ENCODE measurements around the gene DTX4. TPM values are rescaled to one million over a fixed set of nuclear protein-coding genes. Genes with fewer than 3 reads are reported as not detected.

DTX4 gene
- polyA plus RNA-seq, 1 of the 3 experiments (the other 2 are of a cell fraction), result 0.05 TPM

GRCh38 chr11:59199546-59200422 is 27.9 kb downstream of the DTX4 start (continued):
- TF ChIP-seq, protein P1, sequence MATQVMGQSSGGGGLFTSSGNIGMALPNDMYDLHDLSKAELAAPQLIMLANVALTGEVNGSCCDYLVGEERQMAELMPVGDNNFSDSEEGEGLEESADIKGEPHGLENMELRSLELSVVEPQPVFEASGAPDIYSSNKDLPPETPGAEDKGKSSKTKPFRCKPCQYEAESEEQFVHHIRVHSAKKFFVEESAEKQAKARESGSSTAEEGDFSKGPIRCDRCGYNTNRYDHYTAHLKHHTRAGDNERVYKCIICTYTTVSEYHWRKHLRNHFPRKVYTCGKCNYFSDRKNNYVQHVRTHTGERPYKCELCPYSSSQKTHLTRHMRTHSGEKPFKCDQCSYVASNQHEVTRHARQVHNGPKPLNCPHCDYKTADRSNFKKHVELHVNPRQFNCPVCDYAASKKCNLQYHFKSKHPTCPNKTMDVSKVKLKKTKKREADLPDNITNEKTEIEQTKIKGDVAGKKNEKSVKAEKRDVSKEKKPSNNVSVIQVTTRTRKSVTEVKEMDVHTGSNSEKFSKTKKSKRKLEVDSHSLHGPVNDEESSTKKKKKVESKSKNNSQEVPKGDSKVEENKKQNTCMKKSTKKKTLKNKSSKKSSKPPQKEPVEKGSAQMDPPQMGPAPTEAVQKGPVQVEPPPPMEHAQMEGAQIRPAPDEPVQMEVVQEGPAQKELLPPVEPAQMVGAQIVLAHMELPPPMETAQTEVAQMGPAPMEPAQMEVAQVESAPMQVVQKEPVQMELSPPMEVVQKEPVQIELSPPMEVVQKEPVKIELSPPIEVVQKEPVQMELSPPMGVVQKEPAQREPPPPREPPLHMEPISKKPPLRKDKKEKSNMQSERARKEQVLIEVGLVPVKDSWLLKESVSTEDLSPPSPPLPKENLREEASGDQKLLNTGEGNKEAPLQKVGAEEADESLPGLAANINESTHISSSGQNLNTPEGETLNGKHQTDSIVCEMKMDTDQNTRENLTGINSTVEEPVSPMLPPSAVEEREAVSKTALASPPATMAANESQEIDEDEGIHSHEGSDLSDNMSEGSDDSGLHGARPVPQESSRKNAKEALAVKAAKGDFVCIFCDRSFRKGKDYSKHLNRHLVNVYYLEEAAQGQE (IDR thresholded peaks at IDR 0.05; ENCODE audit: low read depth, low read length), result no peak
- no peak for TF ChIP-seq ZBTB33 (IDR thresholded peaks at IDR 0.05; ENCODE audit: borderline replicate concordance, low read depth)

- Histone ChIP-seq H3K9me2 (no peaks in the 10 kb centered on the region), H3K4me2 (no peak overlapping the region), H3K79me2 (ENCODE audit: insufficient read depth) (no peaks in the 10 kb centered on the region), H3K9me3 (no peaks in the 10 kb centered on the region), H3K27me3 (ENCODE audit: insufficient read depth) (0 out of 2 replicates have a peak, but pooled peaks cover 9% of the 10 kb centered on the region), H4K20me1 (ENCODE audit: insufficient read depth) (no peaks in the 10 kb centered on the region), H3K36me3 (replicated peaks in 1 of 2; ENCODE audit: control insufficient read depth in 1 of 2, insufficient read depth in 2 of 2, low read length in 1 of 2) (no peaks in the 10 kb centered on the region), H3K9ac (no peak overlapping the region), H3F3A (replicated peaks; ENCODE audit: insufficient read depth) (no peaks in the 10 kb centered on the region), H3K27ac (ENCODE audit: low read depth in 2 of 2, low read length in 1 of 2) (no peak overlapping the region), H2AFZ (ENCODE audit: low read depth) (no peak overlapping the region), H3K4me1 (ENCODE audit: control insufficient read depth in 1 of 2, insufficient read depth in 2 of 2, low read depth in 1 of 2, low read length in 1 of 2) (peaks cover 0 to 6% of the 10 kb centered on the region in 2 experiments; a peak in 1 of 4 replicates), H3K4me3 (ENCODE audit: low read depth in 2 of 2, low read length in 1 of 2) (no peak overlapping the region)
- 63% methylated on average over 4 of the region's 4 CpGs for WGBS (ENCODE audit: low lambda C conversion rate)
- POLR2A ChIA-PET, result no interaction called here
- CTCF ChIA-PET, result interaction anchor here (0.6 to 4.5 kb wide), 4 partner anchors 9 to 29 kb away, joined by 3 to 29 read pairs (median 4); partner anchors contain the start of gene DTX4
- DNase-seq, result no peak
- TF ChIP-seq, protein P2, sequence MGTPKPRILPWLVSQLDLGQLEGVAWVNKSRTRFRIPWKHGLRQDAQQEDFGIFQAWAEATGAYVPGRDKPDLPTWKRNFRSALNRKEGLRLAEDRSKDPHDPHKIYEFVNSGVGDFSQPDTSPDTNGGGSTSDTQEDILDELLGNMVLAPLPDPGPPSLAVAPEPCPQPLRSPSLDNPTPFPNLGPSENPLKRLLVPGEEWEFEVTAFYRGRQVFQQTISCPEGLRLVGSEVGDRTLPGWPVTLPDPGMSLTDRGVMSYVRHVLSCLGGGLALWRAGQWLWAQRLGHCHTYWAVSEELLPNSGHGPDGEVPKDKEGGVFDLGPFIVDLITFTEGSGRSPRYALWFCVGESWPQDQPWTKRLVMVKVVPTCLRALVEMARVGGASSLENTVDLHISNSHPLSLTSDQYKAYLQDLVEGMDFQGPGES (IDR thresholded peaks at IDR 0.05; ENCODE audit: low read depth, low read length), result no peak
- TF ChIP-seq TAF1 (IDR thresholded peaks at IDR 0.05; ENCODE audit: borderline replicate concordance, low read depth, low read length), result no peak
- TF ChIP-seq ZBTB33 (IDR thresholded peaks at IDR 0.05; ENCODE audit: borderline replicate concordance, low read depth), result no peak
- TF ChIP-seq SIN3A (IDR thresholded peaks at IDR 0.05; ENCODE audit: borderline replicate concordance, low read depth, low read length), result no peak
- TF ChIP-seq POLR2AphosphoS5 (IDR thresholded peaks at IDR 0.05; ENCODE audit: low read depth, low read length), result no peak
- TF ChIP-seq USF2 (IDR thresholded peaks at IDR 0.05; ENCODE audit: borderline replicate concordance, low read depth, low read length), result no peak
- no peak for TF ChIP-seq YY1 (IDR thresholded peaks at IDR 0.05; ENCODE audit: low read depth)
- TF ChIP-seq, protein P3, sequence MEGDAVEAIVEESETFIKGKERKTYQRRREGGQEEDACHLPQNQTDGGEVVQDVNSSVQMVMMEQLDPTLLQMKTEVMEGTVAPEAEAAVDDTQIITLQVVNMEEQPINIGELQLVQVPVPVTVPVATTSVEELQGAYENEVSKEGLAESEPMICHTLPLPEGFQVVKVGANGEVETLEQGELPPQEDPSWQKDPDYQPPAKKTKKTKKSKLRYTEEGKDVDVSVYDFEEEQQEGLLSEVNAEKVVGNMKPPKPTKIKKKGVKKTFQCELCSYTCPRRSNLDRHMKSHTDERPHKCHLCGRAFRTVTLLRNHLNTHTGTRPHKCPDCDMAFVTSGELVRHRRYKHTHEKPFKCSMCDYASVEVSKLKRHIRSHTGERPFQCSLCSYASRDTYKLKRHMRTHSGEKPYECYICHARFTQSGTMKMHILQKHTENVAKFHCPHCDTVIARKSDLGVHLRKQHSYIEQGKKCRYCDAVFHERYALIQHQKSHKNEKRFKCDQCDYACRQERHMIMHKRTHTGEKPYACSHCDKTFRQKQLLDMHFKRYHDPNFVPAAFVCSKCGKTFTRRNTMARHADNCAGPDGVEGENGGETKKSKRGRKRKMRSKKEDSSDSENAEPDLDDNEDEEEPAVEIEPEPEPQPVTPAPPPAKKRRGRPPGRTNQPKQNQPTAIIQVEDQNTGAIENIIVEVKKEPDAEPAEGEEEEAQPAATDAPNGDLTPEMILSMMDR (IDR thresholded peaks at IDR 0.05), result no peak
- TF ChIP-seq, protein P4, sequence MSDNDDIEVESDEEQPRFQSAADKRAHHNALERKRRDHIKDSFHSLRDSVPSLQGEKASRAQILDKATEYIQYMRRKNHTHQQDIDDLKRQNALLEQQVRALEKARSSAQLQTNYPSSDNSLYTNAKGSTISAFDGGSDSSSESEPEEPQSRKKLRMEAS (IDR thresholded peaks at IDR 0.05; ENCODE audit: low read depth), result no peak
- no peak for TF ChIP-seq RFX5 (IDR thresholded peaks at IDR 0.05; ENCODE audit: low read length)
- TF ChIP-seq EP300 (IDR thresholded peaks at IDR 0.05; ENCODE audit: borderline replicate concordance in 1 of 2, low read depth in 1 of 2, low read length in 1 of 2), result no peak
- no peak for TF ChIP-seq JUND (IDR thresholded peaks at IDR 0.05)
- no peak for TF ChIP-seq MXI1 (IDR thresholded peaks at IDR 0.05; ENCODE audit: low read depth, low read length)
- TF ChIP-seq EZH2phosphoT487 (IDR thresholded peaks at IDR 0.05; ENCODE audit: borderline replicate concordance, low read depth), result no peak
- TF ChIP-seq RAD21 (IDR thresholded peaks at IDR 0.05; ENCODE audit: low read length), result no peak
Measured at GRCh38 chr11:59200423-59200746, 28.5 kb downstream of the DTX4 start.
